Liver (tissue), 9 donors: ENCODE results near the gene PCDH1. TPM values are rescaled to one million over a fixed set of nuclear protein-coding genes. Genes with fewer than 3 reads are reported as not detected.

ENCODE experiments used
- DNase-seq: peaks from one replicate; pipeline ENCODE4 v3.0.0-alpha.2; 2017; ENCODE audit warnings: low spot score
- H3K27ac ChIP-seq, 2 donors: one replicate each; pipeline ENCODE4 v1.7.0; 2013; ENCODE audit warnings: inconsistent platforms in 2 of 2, low read length in 2 of 2, control low read depth in 1 of 2, low read depth in 1 of 2, mild to moderate bottlenecking in 1 of 2
- H3K27me3 ChIP-seq, 4 donors: one replicate each; pipeline versions ENCODE4 v1.6.1 to v1.7.0; 2013; ENCODE audit warnings: low read length in 3 of 4, inconsistent platforms in 1 of 4, mild to moderate bottlenecking in 1 of 4, moderate library complexity in 1 of 4; ENCODE audit not compliant: control insufficient read depth in 4 of 4, insufficient read depth in 4 of 4
- H3K36me3 ChIP-seq, 4 donors: one replicate each; pipeline versions ENCODE4 v1.6.1 to v1.7.0; 2013; ENCODE audit warnings: low read length in 3 of 4, mild to moderate bottlenecking in 3 of 4, low read depth in 1 of 4, moderate library complexity in 1 of 4; ENCODE audit not compliant: control insufficient read depth in 4 of 4, insufficient read depth in 3 of 4
- H3K4me1 ChIP-seq, 4 donors: one replicate each; pipeline versions ENCODE4 v1.6.1 to v1.7.0; 2013; ENCODE audit warnings: low read length in 3 of 4, mild to moderate bottlenecking in 3 of 4, moderate library complexity in 1 of 4; ENCODE audit not compliant: control insufficient read depth in 4 of 4, insufficient read depth in 4 of 4
- H3K4me3 ChIP-seq, 3 donors: one replicate each; pipeline versions ENCODE4 v1.6.1 to v1.7.0; 2013; ENCODE audit warnings: low read length in 3 of 3, control low read depth in 1 of 3, low read depth in 1 of 3, mild to moderate bottlenecking in 1 of 3
- H3K9ac ChIP-seq, 2 donors: one replicate each; pipeline ENCODE4 v1.7.0; 2013; ENCODE audit warnings: low read length in 2 of 2, mild to moderate bottlenecking in 2 of 2, moderate library complexity in 2 of 2, control low read depth in 1 of 2, low read depth in 1 of 2
- H3K9me3 ChIP-seq, 4 donors: one replicate each; pipeline versions ENCODE4 v1.6.1 to v1.7.0; 2013; ENCODE audit warnings: low read length in 3 of 4; ENCODE audit not compliant: control insufficient read depth in 4 of 4
- ATF3 ChIP-seq: IDR thresholded peaks from 2 replicates; pipeline ENCODE4 v1.6.1; 2016; ENCODE audit warnings: antibody characterized with exemption
- EGR1 ChIP-seq, 2 donors: IDR thresholded peaks; 2 replicates each; pipeline ENCODE4 v1.6.1; 2016 to 2018; ENCODE audit warnings: antibody characterized with exemption in 2 of 2, low read depth in 2 of 2
- GABPA ChIP-seq, 2 donors: IDR thresholded peaks in 1 of 2; conservative IDR thresholded peaks in 1 of 2; 2 replicates each; pipeline ENCODE4 v1.6.1; 2016; ENCODE audit warnings: antibody characterized with exemption in 2 of 2, mild to moderate bottlenecking in 1 of 2, moderate library complexity in 1 of 2
- HNF4A ChIP-seq, 2 donors: conservative IDR thresholded peaks; 2 replicates each; pipeline ENCODE4 v1.6.1; 2016; ENCODE audit warnings: antibody characterized with exemption in 2 of 2, mild to moderate bottlenecking in 2 of 2
- HNF4G ChIP-seq: IDR thresholded peaks from 2 replicates; pipeline ENCODE4 v1.6.1; 2016; ENCODE audit warnings: antibody characterized with exemption
- JUND ChIP-seq, 2 donors: IDR thresholded peaks; 2 replicates each; pipeline ENCODE4 v1.6.1; 2016; ENCODE audit warnings: antibody characterized with exemption in 2 of 2
- NR2F2 ChIP-seq: IDR thresholded peaks from 2 replicates; pipeline ENCODE4 v1.6.1; 2016; ENCODE audit warnings: antibody characterized with exemption
- REST ChIP-seq: IDR thresholded peaks from 2 replicates; pipeline ENCODE4 v1.6.1; 2016; ENCODE audit warnings: antibody characterized with exemption, mild to moderate bottlenecking
- TAF1 ChIP-seq: conservative IDR thresholded peaks from 2 replicates; pipeline ENCODE4 v1.6.1; 2016; ENCODE audit warnings: antibody characterized with exemption, mild to moderate bottlenecking
- ZBTB33 ChIP-seq: IDR thresholded peaks from 2 replicates; pipeline ENCODE4 v1.6.1; 2016; ENCODE audit warnings: antibody characterized with exemption
- polyA plus RNA-seq, 2 donors: library from polyadenylated mRNA; stranded (reverse) in 1 of 2; unstranded in 1 of 2; fragments of 200-250 nt in 1 of 2; fragments of >200 nt in 1 of 2; fragmentation: Nextera tagmentation in 1 of 2; extraction: Ambion mirVana in 1 of 2; gene quantifications; one replicate each; pipeline versions ENCODE4 v1.2.1 to v1.2.3, GENCODE V29; 2013 to 2015
- total RNA-seq, 2 donors: library from RNA; depleted of rRNA; stranded (reverse); fragments of >200 nt; gene quantifications; one replicate each; pipeline ENCODE4 v1.2.3, GENCODE V29; 2014
- donor health status: healthy.
- donor health status: healthy.
- donor health status: healthy.
- donor health status: healthy.
- donor health status: healthy.

PCDH1 gene
- total and polyA plus RNA-seq, 4 donors = 9.3 to 52.8 (median 15.0) TPM

GRCh38 chr5:141815051-141815795 is 63.0 kb downstream of the PCDH1 start:
- Histone ChIP-seq H3K27me3 (no peaks in the 10 kb centered on the region), H3K27ac (no peak overlapping the region)

More at GRCh38 chr5:141815051-141815795, 63.0 kb downstream of the PCDH1 start:
- no peak overlapping the region for H3K9ac ChIP-seq
- TF ChIP-seq ZBTB33 (no peak), EGR1 (IDR thresholded peaks at IDR 0.05; ENCODE audit: low read depth in 2 of 2) (no peak), ATF3 (no peak), GABPA (IDR thresholded peaks at IDR 0.05 in 1 of 2, conservative IDR thresholded peaks at IDR 0.05 in 1 of 2) (no peak), HNF4A (conservative IDR thresholded peaks at IDR 0.05) (no peak), REST (no peak), TAF1 (no peak), NR2F2 (no peak), HNF4G (no peak), JUND (IDR thresholded peaks at IDR 0.05) (no peak)
- no peaks in the 10 kb centered on the region for H3K36me3 ChIP-seq
- H3K9me3 ChIP-seq = no peaks in the 10 kb centered on the region
- H3K4me3 ChIP-seq = no peak overlapping the region
- no peaks in the 10 kb centered on the region for H3K4me1 ChIP-seq
- DNase-seq = no peak
